Cerebellar cortex (tissue), 1 donor: Measurements from ENCODE around the gene KIAA1671.
"Not testable (repeated sequence)": the region's sequence is repeated elsewhere in the genome, so short reads cannot be mapped to it uniquely, and the experiment has no call there.

Experiments
- DNase-seq: peaks from one replicate; pipeline ENCODE4 v3.0.0-alpha.2; 2015; ENCODE audit warnings: low spot score

The KIAA1671 gene

DNA sequence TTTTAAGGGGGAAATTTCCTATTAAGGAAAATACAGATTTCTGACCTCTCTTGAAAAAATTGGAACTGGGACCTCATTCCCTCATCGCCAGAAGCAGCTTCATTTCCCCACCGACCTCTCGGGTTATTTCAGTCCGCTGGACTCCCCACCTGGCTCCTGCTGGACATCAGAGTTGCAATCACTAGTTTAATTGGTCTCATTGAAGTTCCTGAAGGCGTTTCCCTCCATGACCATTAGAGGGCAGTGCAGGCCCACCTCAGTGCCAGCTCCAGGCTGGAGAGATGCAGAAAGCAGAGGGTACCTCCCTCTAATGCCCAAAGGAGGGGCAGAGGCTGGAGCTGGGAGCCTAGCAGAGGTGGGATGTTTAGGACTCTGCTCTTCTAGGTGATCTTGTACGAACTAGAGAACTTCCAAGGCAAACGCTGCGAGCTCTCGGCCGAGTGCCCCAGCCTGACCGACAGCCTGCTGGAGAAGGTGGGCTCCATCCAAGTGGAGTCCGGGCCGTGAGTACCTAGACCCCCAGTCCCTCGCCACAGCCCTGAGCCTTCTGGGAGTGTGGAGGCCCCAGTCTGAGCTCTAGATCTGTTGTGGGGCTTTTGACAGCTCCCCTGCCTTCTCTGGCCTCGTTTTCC, 249.9 kb downstream of the KIAA1671 start:
- DNase-seq: peak; percentile 59

DNA sequence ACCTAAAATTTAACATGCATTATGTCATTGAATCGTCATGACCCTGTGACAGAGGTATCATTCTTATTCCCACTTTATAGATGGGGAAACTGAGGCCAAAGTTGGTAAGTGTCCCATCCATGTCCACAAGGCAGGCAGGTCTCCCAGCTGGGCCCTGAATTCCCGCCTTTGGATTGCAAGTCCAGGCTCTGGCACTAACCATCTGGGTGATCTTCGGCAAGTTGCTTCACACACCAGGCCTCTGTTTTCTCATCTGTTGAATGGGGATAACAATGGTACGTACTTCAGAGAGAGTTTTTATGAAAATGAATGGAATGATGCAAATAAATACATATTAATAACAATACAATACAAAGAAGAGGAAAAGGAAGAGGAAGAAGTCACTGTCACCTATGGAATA, 250.6 kb downstream of the KIAA1671 start:
- no peak for DNase-seq

DNA sequence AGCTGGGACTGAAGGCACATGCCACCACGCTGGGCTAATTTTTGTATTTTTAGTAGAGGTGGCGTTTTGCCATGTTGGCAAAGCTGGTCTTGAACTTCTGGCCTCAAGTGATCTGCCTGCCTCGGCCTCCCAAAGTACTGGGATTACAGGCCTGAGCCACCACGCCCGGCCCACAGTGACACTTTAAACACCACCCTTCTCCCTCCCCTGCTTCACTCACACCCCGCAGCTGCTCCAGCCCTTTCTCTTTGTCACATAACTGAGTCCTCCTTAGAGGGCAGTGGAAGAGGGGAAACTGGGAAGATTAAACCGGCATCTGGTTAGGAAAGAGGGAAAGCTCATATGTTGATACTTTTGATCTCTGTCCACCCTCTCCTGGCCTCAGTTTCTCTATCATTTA, 252.0 kb downstream of the KIAA1671 start:
- DNase-seq: not testable (repeated sequence)

DNA sequence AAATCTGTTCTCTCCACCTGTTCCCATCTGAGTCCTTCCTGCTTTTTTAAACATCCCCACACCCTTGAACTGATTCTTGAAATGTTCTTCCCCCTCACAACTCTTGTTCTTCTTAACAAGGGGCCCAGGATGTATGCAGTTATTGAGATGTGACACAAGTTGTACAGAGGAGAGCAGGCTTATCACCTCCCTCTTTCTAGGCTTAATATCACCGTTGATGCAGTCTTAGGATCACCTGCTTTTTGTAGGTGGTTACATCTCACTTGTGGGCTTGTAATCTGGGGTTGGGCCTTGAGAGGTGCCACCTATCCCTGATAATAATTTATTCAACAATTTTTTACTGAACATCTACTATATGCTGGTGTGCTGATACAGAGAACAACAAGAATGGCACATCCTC, 253.3 kb downstream of the KIAA1671 start:
- no peak for DNase-seq

DNA sequence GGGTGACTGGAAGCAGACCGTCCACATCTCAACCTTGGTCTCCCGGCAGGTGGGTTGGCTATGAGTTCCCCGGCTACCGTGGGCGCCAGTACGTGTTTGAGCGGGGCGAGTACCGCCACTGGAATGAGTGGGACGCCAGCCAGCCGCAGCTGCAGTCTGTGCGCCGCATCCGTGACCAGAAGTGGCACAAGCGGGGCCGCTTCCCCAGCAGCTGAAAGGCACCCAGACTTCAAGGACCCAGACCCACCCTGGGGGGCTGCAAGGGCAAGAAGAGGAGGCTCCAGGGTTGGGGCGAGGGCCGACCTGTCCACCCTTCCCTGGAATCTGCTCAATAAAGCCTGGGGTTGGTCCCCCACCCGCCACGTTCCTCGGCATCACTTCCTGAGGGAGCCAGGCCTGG, 254.5 kb downstream of the KIAA1671 start:
- DNase-seq: no peak

DNA sequence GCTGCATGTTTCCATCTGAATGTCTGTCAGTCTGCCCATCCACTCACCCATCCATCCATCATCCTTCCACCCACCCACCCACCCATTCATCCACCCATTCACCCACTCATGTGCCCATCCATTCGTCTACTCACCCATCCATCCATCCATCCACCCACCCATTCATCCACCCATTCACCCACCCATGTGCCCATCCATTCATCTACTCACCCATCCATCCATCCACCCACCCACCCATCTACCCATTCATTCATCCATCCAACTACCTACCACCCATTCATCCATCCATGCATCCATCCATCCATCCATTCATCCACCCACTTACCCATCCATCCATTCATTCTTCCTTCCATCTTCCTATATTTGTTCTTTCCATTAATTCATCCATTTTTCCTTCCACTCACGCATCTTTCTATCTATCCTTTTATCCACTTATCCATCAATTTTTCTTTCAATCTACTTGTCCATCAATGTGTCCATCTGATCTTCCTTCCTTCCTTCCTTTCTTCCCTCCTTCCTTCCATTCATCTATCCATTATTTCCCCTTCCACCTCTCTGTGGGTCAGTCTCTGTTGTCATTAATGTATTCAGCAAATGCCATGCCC, 255.1 kb downstream of the KIAA1671 start:
- DNase-seq: no peak

DNA sequence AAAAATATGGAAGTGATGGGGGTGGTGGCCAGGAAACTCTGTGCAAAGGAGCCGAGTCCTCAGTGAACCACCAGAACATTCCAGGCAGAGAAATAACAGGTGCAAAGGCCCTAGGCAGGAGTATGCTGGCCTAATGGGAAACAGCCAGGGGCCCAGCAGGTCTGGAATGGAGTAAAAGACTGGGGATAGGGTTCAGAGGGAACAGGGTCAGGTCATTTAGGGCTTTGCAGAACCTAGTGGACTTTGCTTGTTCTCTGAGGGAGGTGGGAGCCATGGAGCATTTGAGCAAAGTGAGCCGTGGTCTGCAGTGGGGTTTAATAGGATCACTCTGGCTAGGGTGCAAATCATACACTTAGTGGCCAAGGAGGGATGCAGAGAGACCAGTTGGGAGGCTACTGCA, 255.8 kb downstream of the KIAA1671 start:
- DNase-seq: no peak

DNA sequence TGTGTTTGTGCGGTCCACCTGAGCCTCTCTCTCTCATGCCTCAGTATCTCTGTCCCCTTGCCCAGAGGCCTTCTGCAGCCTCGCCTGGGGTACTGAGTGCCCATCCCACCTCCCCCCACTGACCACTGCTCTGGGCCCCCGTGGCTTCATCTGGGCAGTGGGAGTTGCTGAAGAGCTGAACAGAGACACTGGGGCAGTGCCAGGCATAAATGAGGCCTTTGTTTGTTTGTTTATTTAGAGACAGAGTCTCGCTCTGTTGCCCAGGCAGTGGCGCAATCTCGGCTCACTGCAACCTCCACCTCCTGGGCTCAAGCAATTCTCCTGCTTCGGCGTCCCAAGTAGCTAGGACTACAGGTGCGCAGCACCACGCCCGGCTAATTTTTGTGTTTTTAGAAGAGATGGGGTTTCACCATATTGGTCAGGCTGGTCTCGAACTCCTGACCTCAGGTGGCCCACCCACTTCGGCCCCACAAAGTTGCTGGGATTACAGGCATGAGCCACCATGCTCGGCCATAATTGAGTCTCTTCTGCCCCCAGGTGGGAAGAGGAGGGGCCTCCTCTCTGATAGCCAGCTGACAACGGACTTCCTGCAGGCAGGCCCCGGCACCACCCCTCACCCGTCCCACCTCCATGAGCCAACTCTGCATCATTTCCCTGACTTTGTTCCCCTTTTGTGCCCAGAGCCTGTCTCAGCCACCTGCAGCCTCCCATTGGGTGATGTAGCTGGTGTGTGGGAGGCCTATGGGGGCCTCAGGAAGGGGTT, 256.4 kb downstream of the KIAA1671 start:
- DNase-seq: no peak

DNA sequence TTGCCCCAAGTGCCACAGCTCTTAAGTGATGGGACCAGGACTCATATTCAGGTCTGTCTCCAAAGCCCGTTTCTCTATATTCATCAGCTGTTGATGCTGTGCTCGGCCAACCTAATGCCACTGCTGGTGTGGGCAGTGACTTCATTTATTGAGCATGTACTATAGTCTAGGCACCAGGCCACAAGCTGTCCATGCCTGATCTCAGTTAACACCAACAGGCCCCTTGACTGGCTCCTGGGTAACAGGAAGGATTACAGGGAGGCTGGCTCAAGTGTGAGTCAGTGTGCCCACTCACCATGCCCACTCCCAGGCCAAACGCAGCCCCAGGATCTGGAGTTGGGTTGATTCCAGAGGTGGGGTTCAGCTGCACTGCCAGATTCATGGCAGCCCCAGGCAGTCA, 258.3 kb downstream of the KIAA1671 start:
- no peak for DNase-seq

DNA sequence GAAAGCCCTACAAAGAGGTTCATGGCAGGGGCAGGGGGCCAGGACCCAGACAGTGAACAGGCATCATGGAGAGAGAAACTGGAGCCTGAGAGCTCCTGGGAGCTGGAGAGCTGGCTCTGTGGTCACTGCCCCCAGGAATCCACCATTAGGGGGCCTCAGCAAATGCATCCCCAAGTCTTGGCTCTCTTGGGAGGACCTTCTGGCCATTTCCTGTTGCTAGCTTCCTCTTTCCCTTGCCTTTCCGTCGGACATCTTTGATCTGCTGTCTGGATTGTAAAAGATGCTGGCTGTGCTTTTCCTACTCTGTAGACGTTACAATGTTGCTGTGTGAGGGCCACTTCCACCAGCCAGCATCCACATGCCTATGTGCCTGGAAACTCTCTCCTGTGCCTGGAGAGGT, 259.8 kb downstream of the KIAA1671 start:
- DNase-seq: no peak

DNA sequence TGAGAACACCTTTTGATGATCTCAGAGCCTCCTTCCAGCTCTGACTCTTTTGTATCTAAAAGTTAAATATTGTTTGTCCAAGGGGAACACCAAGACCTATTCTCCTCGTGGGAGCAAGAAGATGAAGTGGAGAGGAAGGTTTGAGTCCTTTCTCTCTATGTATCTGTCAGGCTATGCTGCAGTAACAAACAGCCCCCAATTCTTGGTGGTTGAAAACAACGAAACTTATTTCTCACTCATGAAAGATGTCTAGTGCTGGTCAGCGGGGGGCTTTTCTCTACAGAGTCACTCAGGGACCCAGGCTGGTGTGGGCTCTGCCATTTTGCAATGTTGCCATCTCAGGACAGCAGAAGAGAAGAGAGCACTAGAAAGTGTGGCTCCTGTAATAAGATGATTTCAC, 260.7 kb downstream of the KIAA1671 start:
- DNase-seq: no peak

DNA sequence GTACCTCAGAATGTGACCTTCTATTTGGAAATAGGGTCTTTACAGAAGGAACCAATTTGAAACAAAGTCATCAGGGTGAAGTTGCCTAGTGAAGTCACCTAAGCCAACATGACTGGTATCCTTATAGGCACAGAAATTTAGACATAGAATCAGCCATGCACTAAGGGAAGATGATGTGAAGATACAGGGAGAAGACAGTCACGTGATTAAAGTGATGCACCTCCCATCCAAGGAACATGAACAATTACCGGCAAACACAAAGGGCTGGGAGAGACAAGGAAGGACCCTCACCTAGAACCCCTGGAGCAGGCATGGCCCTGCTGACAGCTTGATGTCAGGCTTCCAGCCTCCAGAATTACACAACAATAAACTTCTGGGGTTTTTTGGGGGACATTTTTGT, 263.7 kb downstream of the KIAA1671 start:
- no peak for DNase-seq

DNA sequence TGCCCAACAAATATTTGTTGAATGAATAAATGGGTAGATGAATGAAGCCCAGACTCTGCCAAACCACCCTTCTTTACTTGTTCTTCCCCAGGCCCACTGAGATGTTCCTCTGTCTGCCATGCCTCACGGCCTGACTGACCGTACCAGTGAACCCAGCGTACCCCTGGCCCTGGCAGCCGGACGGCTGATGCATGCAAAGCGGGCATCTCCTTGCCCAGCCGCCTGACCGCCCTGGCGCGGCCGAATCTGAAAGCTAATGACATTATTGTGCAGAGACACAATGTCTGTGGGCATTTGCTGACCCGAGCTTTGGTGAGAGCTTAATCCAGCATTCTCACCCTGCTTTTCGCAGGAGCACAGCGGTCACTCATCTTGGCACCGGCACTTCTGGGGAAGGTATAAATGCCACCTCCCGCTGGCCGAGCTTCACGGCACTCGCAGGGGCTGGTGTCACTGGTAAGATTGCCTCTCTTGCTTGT, 266.7 kb downstream of the KIAA1671 start, which contains the start of gene CRYBB2:
Gene CRYBB2 (plus strand): TSS at position 429 of the 479 bp plus-strand sequence. CDS start 1,791 bp downstream, outside the sequence.
- no peak for DNase-seq

DNA sequence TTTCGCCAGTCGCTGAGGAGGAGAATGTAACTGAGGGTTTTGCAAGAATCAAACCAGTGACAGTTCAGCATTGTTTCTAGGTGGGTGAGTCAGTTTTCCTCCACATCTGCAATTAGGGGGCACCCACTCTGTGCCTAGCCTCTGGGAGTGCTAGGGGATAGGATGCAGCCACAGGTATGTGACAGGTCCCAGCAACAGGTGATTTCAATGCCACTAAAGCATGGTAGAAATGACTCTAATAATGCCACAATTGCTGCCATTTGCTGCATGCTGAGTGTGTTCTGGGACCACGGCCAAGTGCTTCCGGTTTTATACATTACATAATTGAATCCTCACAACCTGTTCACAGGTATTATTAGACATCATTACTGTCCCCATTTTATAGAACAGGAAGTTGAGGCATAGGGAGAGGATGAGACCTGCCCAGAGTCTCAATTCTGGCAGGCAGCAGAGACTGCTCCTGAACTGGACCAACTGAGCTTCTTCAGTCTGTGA, 267.5 kb downstream of the KIAA1671 start:
- DNase-seq: no peak

DNA sequence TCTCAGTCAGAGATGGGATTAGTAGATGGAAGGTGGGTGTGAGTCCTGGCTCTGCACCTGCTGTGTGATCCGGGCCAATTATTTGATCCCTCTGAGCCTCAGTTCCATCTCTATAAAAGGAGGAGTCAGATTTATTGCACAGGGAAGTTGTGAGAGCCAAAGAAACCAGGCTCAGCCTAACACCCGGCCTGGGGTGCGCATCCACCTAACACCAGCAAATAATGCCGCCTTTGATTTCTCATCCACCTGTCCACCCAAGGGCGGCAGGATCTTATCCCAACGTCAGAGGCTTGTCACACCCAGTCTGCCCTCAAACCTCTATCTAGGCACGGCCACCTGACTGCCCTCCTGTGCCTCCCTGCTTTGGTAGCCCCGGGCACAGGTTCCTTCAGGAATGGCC, 269.3 kb downstream of the KIAA1671 start:
- DNase-seq: no peak

DNA sequence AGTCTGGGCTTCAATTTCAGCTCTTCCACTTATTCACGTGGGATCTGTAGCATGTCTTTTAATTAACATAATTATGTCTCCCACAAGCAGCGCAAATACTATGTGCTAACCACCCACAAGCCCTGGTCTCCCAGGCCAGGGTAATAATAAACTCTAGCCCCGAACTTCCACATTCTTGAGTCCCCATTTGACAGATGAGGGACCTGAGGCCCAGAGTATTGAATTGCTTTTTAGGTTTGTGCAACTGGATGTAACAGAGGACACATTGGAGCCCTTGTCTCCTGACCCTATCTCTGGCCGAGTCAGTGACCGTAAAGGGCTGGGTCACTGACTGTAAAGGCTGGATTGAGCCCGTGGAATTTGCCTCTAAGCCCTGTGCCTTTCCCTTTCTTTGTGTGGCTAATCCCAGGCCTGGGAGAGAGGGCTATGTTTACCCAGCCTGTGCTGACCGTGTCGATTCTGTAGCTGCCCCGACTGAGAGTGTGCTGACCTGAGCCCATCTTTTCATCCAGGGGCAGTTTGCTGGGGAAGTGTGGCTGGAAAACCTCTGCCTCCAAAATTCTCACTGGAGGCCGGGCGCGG, 270.8 kb downstream of the KIAA1671 start:
- DNase-seq: no peak

DNA sequence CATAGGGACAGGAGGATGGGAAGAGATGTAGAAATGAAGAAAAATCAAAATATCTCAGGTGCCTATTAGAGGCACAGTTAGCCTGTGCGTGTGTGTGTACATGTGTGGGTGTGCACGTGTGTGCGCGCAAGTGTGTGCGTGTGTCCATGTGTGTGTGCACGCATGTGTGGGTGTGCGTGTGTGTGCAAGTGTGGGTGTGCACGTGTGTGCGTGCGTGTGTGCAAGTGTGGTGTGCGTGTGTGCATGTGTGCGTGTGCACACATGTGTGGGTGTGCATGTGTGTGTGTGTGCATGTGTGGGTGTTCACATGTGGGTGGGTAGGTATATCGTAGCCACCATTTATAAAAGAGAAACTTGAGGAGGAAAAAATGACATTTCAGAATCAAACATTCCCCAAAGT, 276.3 kb downstream of the KIAA1671 start:
- DNase-seq: no peak

DNA sequence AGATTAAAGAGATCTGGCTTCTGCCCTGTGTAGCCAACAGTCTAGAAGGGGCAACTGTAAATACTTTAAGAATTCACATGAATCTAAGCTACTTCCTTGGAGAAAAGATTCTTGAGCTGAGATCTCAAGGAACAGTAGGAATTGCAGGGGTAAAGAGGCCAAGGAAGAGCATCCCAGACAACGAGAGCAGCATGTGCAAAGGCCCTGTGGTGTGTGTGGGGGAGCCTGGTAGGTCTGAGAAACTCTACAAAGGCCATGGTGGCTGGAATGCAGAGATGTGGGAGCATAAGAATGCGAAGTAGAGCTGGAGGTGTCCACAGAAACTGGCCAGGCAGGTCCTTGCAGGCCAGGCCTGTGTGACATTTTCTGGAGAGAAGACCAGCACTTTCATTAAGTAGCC, 278.2 kb downstream of the KIAA1671 start:
- not testable (repeated sequence) for DNase-seq

DNA sequence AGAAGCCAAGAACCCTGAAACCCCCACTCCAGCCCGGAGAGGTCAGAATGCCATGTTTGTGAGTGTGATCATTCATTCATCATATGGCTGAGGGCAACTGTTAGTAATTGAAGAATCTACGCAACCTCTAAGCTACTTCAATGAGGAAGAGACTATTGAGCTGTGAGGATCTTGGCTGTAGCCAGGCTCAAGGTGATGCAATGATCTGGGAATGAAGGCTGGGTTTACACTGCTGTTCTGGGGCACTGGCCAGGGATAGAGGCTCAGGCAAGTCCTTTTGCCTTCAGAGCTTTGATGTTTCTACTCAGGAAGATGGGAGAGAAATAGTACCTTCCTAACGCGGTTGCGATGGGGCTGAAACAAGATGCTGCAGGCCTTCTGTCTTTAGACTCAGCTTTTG, 279.8 kb downstream of the KIAA1671 start:
- no peak for DNase-seq

DNA sequence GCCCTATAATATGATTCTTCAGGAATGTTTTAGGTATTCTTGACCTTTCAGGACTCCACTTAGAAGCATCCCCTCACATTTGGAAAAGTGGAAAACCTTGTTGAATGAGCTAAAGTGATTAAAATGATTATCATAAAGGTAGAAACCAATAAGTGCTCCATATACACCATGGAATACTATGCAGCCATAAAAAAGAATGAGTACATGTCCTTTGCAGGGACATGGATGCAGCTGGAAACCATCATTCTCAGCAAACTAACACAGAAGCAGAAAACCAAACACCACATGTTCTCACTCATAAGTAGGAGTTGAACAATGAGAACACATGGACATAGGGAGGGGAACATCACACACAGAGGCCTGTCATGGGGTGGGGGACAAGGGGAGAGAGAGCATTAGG, 281.2 kb downstream of the KIAA1671 start:
- not testable (repeated sequence) for DNase-seq

DNA sequence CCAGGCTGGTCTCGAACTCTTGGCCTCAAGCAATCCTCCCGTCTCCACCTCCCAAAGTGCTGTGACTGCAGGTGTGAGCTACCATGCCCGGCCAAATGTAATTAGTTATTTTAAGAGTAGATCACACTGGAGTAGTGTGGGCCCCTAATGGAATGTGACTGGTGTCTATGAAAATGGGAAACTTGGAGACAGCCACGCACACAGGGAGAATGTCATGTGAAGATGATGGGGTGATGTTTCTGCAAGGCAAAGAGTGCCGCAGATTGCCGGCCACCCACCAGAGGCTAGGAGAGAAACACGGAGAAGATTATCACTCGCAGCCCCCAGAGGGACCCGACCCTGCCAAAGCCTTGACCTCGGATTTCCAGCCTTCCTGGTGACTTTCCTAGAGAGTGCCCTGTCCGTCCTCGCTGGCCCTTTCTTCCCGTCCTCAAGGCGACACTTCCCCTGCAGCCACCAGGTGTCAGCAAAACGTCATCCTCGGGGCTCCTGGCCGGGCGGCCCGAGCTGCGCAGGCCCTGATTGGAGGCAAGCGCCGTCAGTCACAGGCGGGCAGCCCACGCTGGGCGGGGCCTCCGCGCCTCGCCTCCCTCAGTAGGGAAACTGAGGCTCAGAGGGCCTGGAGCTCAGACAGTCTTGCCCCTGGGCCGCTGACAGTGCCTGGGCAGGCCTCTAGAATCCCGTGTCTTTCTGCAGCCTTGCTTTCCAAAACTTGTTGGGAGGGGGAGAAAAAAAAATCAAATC, 283.2 kb downstream of the KIAA1671 start:
- peak; percentile 62 for DNase-seq

DNA sequence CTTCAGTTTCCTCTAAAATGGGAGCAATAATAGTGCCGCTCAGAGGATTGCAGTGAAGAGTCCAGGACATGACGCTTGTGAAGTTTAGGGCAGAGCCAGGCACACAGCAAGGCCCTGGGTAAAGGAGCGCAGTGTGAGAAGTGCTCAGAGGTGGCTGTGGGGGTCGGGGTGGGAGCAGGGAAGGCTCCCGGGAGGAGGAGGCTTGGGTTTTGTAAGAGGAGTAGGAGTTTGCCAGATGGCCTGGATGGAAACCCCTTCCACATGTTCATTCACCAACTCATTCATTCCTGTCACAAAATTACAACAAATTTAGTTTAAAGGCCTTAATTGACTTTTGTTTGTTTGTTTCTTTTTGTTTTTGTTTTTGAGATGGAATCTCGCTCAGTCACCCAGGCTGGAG, 283.9 kb downstream of the KIAA1671 start:
- DNase-seq: no peak
